Uterus (tissue), 4 donors: ENCODE data around the gene MAT2A. TPM values are rescaled to one million over a fixed set of nuclear protein-coding genes. Genes with fewer than 3 reads are reported as not detected.

ENCODE experiments used
- DNase-seq, 2 donors: peaks; one replicate each; pipeline ENCODE4 v3.0.0-alpha.2; 2019 to 2020
- H3K27ac ChIP-seq, 2 donors: fragments of 200-600 bp; sonication (generic); 1 replicate in 1 of 2; 2 replicates in 1 of 2; pipeline ENCODE4 v1.5.1; 2016 to 2018
- H3K27me3 ChIP-seq, 2 donors: fragments of 200-600 bp; sonication (generic); one replicate each; pipeline ENCODE4 v1.5.1; 2018 to 2019; ENCODE audit warnings: control low read depth in 1 of 2
- H3K36me3 ChIP-seq, 2 donors: fragments of 200-600 bp; sonication (generic); one replicate each; pipeline ENCODE4 v1.5.1; 2019; ENCODE audit warnings: control low read depth in 1 of 2
- H3K4me1 ChIP-seq, 2 donors: fragments of 200-600 bp; sonication (generic); one replicate each; pipeline ENCODE4 v1.5.1; 2018 to 2019; ENCODE audit warnings: control low read depth in 1 of 2
- H3K4me3 ChIP-seq, 2 donors: fragments of 200-600 bp; sonication (generic); 1 replicate in 1 of 2; 2 replicates in 1 of 2; pipeline ENCODE4 v1.5.1; 2018 to 2019; ENCODE audit warnings: mild to moderate bottlenecking in 1 of 2
- H3K9me3 ChIP-seq, 2 donors: fragments of 200-600 bp; sonication (generic); one replicate each; pipeline ENCODE4 v1.5.1; 2019; ENCODE audit warnings: control low read depth in 1 of 2
- CTCF ChIP-seq, 4 experiments: fragments of 200-600 bp in 2 of 4; fragments of 450-650 bp in 2 of 4; sonication (generic) in 2 of 4; IDR thresholded peaks; one replicate each; pipeline ENCODE4 v1.5.1; 2016 to 2019; ENCODE audit warnings: antibody characterized with exemption in 4 of 4, mild to moderate bottlenecking in 2 of 4, moderate library complexity in 1 of 4
- POLR2A ChIP-seq, 2 donors: fragments of 450-650 bp; IDR thresholded peaks; one replicate each; pipeline ENCODE4 v1.6.1; 2016; ENCODE audit warnings: antibody characterized with exemption in 2 of 2, mild to moderate bottlenecking in 1 of 2, moderate library complexity in 1 of 2
- intact Hi-C: fragments of 100-400 bp; cut with DNase I; formaldehyde crosslinking; loops from one replicate; pipeline ENCODE4 v1.15.1; 2023; ENCODE audit warnings: low total_unique reads
- total RNA-seq, 4 donors: library from RNA; depleted of rRNA in 3 of 4; stranded (reverse); fragments of >200 nt in 3 of 4; gene quantifications; one replicate each; pipeline versions ENCODE4 v1.1.0 to v1.2.4, GENCODE V29; 2014 to 2023
- donor health status: DM: yes; HTN: yes; CAD: no.

The MAT2A gene
- total RNA-seq, 4 donors from 2014 or later = 77.1 to 249 (median 108) TPM

GRCh38 chr2:85566265-85566664 lies 27.3 kb downstream of the MAT2A start:
- no peaks in the 10 kb centered on the region for H3K36me3 ChIP-seq
- no peaks in the 10 kb centered on the region for H3K4me1 ChIP-seq
- H3K27me3 ChIP-seq = no peaks in the 10 kb centered on the region
- DNase-seq = no peak
- TF ChIP-seq POLR2A (IDR thresholded peaks at IDR 0.05) (no peak), CTCF (IDR thresholded peaks at IDR 0.05) (no peak)
- H3K9me3 ChIP-seq = no peaks in the 10 kb centered on the region
- no peak overlapping the region for H3K4me3 ChIP-seq
- no peak overlapping the region for H3K27ac ChIP-seq
- intact Hi-C loops = no loop called here

GRCh38 chr2:85575739-85576138 lies 36.8 kb downstream of the MAT2A start:
- Histone ChIP-seq H3K27me3 (no peaks in the 10 kb centered on the region), H3K36me3 (no peaks in the 10 kb centered on the region), H3K4me1 (no peaks in the 10 kb centered on the region), H3K9me3 (no peaks in the 10 kb centered on the region), H3K27ac (no peak overlapping the region), H3K4me3 (no peak overlapping the region)
- intact Hi-C loops = no loop called here
- no peak for DNase-seq
- TF ChIP-seq POLR2A (IDR thresholded peaks at IDR 0.05) (no peak), CTCF (IDR thresholded peaks at IDR 0.05) (no peak)

GRCh38 chr2:85577063-85577385 lies 38.1 kb downstream of the MAT2A start:
- H3K27ac ChIP-seq = peak overlapping the region; percentile 47 to 70
- no peaks in the 10 kb centered on the region for H3K9me3 ChIP-seq
- TF ChIP-seq POLR2A (IDR thresholded peaks at IDR 0.05) (no peak), CTCF (IDR thresholded peaks at IDR 0.05) (no peak)
- intact Hi-C loops = no loop called here
- H3K4me1 ChIP-seq = no peaks in the 10 kb centered on the region
- H3K27me3 ChIP-seq = no peaks in the 10 kb centered on the region
- no peaks in the 10 kb centered on the region for H3K36me3 ChIP-seq
- H3K4me3 ChIP-seq = no peak overlapping the region
- DNase-seq = no peak

- no peaks in the 10 kb centered on the region for H3K36me3 ChIP-seq
- no peaks in the 10 kb centered on the region for H3K9me3 ChIP-seq
- peak within 1 kb of the TSS; percentile 47 to 70 for H3K27ac ChIP-seq
- DNase-seq = no peak
- intact Hi-C loops = no loop called here
- H3K4me1 ChIP-seq = no peaks in the 10 kb centered on the region
- no peak within 1 kb of the TSS for H3K4me3 ChIP-seq
- H3K27me3 ChIP-seq = no peaks in the 10 kb centered on the region
- no peak for TF ChIP-seq CTCF (IDR thresholded peaks at IDR 0.05)
- TF ChIP-seq POLR2A (IDR thresholded peaks at IDR 0.05) = no peak
Measured at GRCh38 chr2:85577386-85578242, 38.6 kb downstream of the MAT2A start, which contains the start of gene VAMP8. Gene VAMP8, plus strand, starts transcription at chr2:85577586. Its CDS starts 61 bp downstream, at chr2:85577647.
